NCI-H187 (cell line): ENCODE measurements around the gene MYBPHL.

ENCODE experiments used
- DNase-seq, 2 experiments: peaks; one replicate each; lab custom pipeline; 2025; lab: John Stamatoyannopoulos, UW

MYBPHL gene

GRCh38 chr1:109251277-109252166 is 55.3 kb downstream of the MYBPHL start:
- DNase-seq = no peak

DNA sequence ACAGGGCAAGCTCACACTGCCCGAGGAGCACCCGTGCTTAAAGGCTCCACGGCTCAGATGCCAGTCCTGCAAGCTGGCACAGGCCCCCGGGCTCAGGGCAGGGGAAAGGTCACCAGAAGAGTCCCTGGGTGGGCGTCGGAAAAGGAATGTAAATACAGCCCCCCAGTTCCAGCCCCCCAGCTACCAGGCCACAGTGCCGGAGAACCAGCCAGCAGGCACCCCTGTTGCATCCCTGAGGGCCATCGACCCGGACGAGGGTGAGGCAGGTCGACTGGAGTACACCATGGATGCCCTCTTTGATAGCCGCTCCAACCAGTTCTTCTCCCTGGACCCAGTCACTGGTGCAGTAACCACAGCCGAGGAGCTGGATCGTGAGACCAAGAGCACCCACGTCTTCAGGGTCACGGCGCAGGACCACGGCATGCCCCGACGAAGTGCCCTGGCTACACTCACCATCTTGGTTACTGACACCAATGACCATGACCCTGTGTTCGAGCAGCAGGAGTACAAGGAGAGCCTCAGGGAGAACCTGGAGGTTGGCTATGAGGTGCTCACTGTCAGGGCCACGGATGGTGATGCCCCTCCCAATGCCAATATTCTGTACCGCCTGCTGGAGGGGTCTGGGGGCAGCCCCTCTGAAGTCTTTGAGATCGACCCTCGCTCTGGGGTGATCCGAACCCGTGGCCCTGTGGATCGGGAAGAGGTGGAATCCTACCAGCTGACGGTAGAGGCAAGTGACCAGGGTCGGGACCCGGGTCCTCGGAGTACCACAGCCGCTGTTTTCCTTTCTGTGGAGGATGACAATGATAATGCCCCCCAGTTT is 56.1 kb downstream of the MYBPHL start:
- DNase-seq = no peak

GRCh38 chr1:109249654-109250401 is 57.0 kb downstream of the MYBPHL start:
- DNase-seq = no peak

- DNase-seq = peak in 1 of 2 experiments; percentile 65
Measured at GRCh38 chr1:109248797-109249629, 57.8 kb downstream of the MYBPHL start, which contains the start of gene CELSR2. CELSR2 (plus strand) TSS chr1:109249539; CDS start chr1:109250080, 541 bp downstream.

DNA sequence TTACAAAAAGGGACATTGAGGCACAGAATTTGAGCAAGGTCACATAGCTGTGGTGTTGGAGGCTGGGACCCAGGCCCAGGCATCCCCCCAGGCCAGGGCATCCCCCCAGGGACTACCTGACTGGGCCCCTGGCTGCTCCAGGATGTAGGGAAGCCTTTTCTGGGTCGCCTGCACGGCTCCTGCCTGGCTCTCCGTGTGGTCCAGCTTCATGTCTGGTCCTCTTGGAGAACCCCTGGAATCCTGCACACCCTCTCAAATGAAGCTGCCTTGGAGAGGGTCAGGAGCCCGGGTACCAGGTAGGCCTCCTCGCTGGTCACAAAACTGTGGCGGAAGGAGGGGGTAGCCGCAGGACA is 58.4 kb downstream of the MYBPHL start:
- DNase-seq = no peak

GRCh38 chr1:109247401-109248365 is 59.1 kb downstream of the MYBPHL start:
- DNase-seq = no peak

- no peak for DNase-seq
Measured at GRCh38 chr1:109246141-109246551, 60.7 kb downstream of the MYBPHL start.

DNA sequence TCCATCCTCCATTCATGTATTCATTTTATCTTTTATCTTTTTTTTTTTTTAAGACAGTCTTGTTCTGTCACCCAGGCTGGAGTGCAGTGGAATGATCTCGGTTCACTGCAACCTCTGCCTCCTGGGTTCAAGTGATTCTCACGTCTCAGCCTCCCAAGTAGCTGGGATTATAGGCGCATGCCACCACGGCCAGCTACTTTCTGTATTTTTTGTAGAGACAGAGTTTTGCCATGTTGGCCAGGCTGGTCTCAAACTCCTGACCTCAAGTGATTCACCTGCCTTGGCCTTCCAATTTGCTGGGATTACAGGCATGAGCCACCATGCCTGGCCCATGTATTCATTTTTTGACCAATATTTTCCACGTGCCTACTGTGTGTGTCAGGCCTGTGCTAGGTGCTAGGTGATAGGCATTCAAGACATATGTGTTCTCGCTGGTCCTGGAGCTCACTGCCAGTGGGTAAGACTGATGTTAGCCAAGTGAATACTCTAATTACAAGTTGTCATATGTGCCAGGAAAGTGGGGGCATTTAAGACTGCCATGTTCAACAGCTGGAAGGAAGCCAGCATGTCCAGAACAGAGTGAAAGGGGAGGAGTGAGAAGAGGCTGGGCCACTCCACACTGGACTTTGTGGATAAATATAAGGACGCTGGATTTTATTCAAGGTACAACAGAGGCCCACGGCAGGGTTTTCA is 62.8 kb downstream of the MYBPHL start:
- DNase-seq = no peak

DNA sequence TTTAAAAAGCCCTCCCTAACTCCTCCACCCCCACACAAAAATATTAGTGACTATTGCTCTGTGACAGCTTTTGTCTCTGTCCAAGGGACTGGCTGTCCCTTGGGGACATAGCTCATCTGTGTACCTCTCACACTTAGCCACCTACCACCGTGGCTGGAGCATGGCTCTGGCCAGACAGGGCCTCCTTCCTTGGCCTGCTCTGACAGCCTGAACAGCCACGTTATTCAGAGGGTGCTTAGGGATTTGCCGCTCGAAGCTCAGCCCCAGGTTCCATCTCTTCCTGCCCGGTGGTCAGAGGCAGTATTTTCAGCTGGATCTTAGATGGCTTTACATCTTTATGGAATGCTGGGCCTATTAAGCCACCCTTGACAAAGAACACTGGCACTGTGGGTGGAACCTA is 63.6 kb downstream of the MYBPHL start:
- DNase-seq = no peak

DNA sequence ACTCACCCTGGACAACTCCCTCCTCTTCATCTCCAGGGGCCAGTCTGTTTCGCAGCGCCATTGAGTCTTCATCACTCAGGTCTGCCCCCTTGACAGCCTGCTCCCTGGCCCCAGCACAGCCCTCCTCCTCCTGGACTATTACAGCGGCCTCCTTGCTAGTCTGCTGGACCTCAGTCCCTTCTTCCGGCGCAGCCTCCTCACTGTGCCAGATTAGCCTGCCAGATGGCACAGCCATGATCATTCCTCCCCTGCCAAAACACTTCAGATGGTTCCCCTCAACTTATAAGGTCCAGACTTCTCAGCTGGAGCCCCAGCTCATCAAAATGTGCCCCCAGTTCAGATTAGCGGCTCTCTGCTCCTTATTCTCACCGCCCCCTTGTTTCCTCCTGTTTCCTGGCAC is 64.4 kb downstream of the MYBPHL start:
- no peak for DNase-seq
